ENCODE data around the gene ELMO3.

DNA sequence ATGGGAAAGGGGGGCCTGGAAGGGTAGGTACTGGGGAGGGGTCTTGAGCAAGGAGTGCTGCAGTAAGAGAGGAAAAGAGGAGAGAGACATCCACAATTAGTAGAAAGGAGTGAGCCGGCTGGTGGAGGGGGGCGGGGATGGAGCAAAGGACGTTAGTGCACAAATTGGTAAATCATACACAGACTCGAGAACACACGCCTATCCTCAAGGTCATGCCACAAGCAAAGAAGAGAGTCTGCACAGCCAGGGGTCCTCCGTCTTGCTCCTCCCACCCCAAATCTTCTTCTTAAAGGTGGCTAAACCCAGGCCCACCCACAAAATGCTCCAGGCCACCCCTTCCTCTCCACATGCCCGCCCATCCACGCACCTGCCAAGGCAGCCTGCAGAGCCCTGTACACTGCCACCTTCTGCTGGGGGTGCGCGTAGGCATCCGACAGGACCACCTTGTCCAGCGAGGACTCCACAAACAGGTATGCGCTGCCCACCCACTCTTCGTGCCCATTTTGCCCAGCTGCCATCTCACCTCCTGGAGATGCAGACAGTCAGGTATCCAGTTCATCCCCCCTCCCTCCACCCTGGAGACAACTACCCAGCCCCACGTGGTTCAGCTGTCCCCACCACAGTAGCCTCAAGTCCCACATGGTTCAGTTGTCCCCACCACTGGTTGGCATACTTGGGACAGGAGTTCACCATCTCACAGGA lies 42.6 kb upstream of the ELMO3 start:
- TF ChIP-seq CTCF (IDR thresholded peaks at IDR 0.05) (no peak), POLR2AphosphoS5 (IDR thresholded peaks at IDR 0.05) (no peak)

Data from upper lobe of left lung (tissue), 4 donors.